ENCODE data around the gene DUS4L. TPM values are rescaled to one million over a fixed set of nuclear protein-coding genes. Genes with fewer than 3 reads are reported as not detected.

The DUS4L gene
- total and polyA plus RNA-seq, 2 experiments from 2014 or later = 5.4 to 12.5 TPM

DNA sequence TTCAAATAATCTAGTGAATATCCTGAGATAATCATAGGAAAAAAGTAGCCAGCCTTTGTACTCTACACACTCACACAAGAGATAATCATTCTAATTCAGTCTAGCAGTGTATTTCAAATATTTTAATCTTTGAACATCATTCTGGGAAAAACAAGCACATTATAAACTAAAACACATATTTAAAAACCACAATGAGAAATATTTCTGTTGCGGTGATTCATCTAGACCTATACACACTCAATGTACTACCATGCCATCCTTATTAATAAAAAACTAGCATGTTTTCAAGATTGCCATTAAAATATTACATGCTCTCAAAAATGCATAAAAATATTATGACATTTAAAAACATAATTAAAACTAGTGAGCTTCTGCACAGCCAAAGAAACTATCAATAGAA, 11.8 kb upstream of the DUS4L start:
- Histone ChIP-seq H3K27ac (no peak overlapping the region), H3K4me2 (no peak overlapping the region), H3K4me3 (no peak overlapping the region), H3K9me3 (ENCODE audit: low read depth) (no peaks in the 10 kb centered on the region), H4K20me1 (ENCODE audit: insufficient read depth, poor library complexity, severe bottlenecking) (no peaks in the 10 kb centered on the region), H3K27me3 (no peaks in the 10 kb centered on the region), H3K36me3 (replicated peaks; ENCODE audit: insufficient read depth, low read depth) (no peaks in the 10 kb centered on the region), H3K79me2 (peaks cover 32% of the 10 kb centered on the region), H2AFZ (no peak overlapping the region), H3K9me2 (replicated peaks; ENCODE audit: insufficient read depth) (no peaks in the 10 kb centered on the region), H3K4me1 (ENCODE audit: insufficient read depth) (no peaks in the 10 kb centered on the region)
- 94% methylated on average over 1 of the region's 1 CpG for WGBS (ENCODE audit: low lambda C conversion rate, missing lambda C conversion rate)
- TF ChIP-seq EZH2 (IDR thresholded peaks at IDR 0.05; ENCODE audit: borderline replicate concordance) = no peak
- TF ChIP-seq EZH2phosphoT487 (IDR thresholded peaks at IDR 0.05; ENCODE audit: low read depth, severe bottlenecking, unreplicated experiment) = no peak
- TF ChIP-seq, protein P1, sequence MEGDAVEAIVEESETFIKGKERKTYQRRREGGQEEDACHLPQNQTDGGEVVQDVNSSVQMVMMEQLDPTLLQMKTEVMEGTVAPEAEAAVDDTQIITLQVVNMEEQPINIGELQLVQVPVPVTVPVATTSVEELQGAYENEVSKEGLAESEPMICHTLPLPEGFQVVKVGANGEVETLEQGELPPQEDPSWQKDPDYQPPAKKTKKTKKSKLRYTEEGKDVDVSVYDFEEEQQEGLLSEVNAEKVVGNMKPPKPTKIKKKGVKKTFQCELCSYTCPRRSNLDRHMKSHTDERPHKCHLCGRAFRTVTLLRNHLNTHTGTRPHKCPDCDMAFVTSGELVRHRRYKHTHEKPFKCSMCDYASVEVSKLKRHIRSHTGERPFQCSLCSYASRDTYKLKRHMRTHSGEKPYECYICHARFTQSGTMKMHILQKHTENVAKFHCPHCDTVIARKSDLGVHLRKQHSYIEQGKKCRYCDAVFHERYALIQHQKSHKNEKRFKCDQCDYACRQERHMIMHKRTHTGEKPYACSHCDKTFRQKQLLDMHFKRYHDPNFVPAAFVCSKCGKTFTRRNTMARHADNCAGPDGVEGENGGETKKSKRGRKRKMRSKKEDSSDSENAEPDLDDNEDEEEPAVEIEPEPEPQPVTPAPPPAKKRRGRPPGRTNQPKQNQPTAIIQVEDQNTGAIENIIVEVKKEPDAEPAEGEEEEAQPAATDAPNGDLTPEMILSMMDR (IDR thresholded peaks at IDR 0.05; ENCODE audit: poor library complexity) = no peak
- no peak for DNase-seq (ENCODE audit: low spot score)

DNA sequence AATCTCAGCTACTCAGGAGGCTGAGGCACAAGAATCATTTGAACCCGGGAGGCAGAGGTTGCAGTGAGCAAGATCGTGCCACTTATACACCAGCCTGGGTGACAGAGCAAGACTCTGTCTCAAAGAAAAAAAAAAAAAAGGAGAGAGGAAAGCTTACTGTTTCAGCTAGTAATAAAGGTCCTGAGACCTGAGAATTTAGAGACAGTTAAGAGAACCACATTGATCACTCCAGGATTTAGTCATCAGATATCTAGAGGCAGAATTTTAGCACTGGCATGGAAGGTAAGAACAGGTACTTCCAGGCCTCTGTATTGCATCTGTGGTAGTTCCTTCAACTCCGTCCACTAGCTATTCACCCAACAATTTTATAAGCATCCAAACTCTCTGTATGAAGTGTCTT, 7.9 kb upstream of the DUS4L start:
- Histone ChIP-seq H3K4me3 (no peak overlapping the region), H3K79me2 (peaks cover 58% of the 10 kb centered on the region), H3K27me3 (no peaks in the 10 kb centered on the region), H2AFZ (no peak overlapping the region), H4K20me1 (ENCODE audit: insufficient read depth, poor library complexity, severe bottlenecking) (no peaks in the 10 kb centered on the region), H3K4me2 (no peak overlapping the region), H3K9me2 (replicated peaks; ENCODE audit: insufficient read depth) (no peaks in the 10 kb centered on the region), H3K4me1 (ENCODE audit: insufficient read depth) (peaks cover 5% of the 10 kb centered on the region), H3K9me3 (ENCODE audit: low read depth) (no peaks in the 10 kb centered on the region), H3K27ac (no peak overlapping the region), H3K36me3 (replicated peaks; ENCODE audit: insufficient read depth, low read depth) (no peaks in the 10 kb centered on the region)
- no peak for DNase-seq (ENCODE audit: low spot score)
- 97% methylated on average over 3 of the region's 3 CpGs for WGBS (ENCODE audit: low lambda C conversion rate, missing lambda C conversion rate)
- TF ChIP-seq, protein P1 (IDR thresholded peaks at IDR 0.05; ENCODE audit: poor library complexity) = no peak
- TF ChIP-seq EZH2phosphoT487 (IDR thresholded peaks at IDR 0.05; ENCODE audit: low read depth, severe bottlenecking, unreplicated experiment) (no peak), EZH2 (IDR thresholded peaks at IDR 0.05; ENCODE audit: borderline replicate concordance) (no peak)

DNA sequence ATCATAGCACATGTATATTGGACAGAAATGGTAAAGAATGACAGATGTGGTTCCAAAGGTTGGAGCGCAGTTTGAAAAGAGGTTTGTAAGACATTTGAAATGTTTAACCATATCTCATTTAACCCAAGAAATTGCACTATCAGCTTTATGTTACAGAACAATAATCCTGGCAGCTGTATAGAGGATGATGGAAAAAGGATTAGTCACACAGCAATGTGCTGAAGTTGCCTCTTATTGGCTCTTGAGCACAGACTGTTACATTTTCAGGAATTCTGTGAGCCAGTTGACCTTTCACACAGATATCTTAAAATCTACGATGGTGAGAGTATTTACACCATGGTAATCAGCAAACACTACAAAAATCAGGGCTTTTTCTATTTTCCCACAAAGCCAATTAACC, 3.9 kb upstream of the DUS4L start:
- peaks cover 57% of the 10 kb centered on the region for H3K79me2 ChIP-seq
- no peaks in the 10 kb centered on the region for H3K9me2 ChIP-seq (replicated peaks; ENCODE audit: insufficient read depth)
- DNase-seq (ENCODE audit: low spot score) = no peak
- TF ChIP-seq EZH2 (IDR thresholded peaks at IDR 0.05; ENCODE audit: borderline replicate concordance) (no peak), EZH2phosphoT487 (IDR thresholded peaks at IDR 0.05; ENCODE audit: low read depth, severe bottlenecking, unreplicated experiment) (no peak)
- TF ChIP-seq, protein P1 (IDR thresholded peaks at IDR 0.05; ENCODE audit: poor library complexity) = no peak
- WGBS (ENCODE audit: low lambda C conversion rate, missing lambda C conversion rate) = 60% methylated on average over 2 of the region's 2 CpGs
- H3K4me3 ChIP-seq = no peak overlapping the region
- H4K20me1 ChIP-seq (ENCODE audit: insufficient read depth, poor library complexity, severe bottlenecking) = no peaks in the 10 kb centered on the region
- H3K9me3 ChIP-seq (ENCODE audit: low read depth) = no peaks in the 10 kb centered on the region
- no peaks in the 10 kb centered on the region for H3K27me3 ChIP-seq
- peak overlapping the region; percentile 43 for H3K27ac ChIP-seq
- peaks cover 9% of the 10 kb centered on the region for H3K4me1 ChIP-seq (ENCODE audit: insufficient read depth)
- peak overlapping the region; percentile 22 for H3K4me2 ChIP-seq
- H2AFZ ChIP-seq = no peak overlapping the region
- H3K36me3 ChIP-seq (replicated peaks; ENCODE audit: insufficient read depth, low read depth) = no peaks in the 10 kb centered on the region
